RWPE2 (cell line): ENCODE results near the gene NOVA1.
"Not testable (repeated sequence)": the region's sequence is repeated elsewhere in the genome, so short reads cannot be mapped to it uniquely, and the experiment has no call there.

Source experiments
- ATAC-seq: fragments of 200-7000 bp; cut with Tn5 transposase; 3 replicates; pipeline ENCODE4 v1.9.1; 2021; ENCODE audit warnings: low read depth
- DNase-seq: peaks from one replicate; pipeline ENCODE4 v3.0.0-alpha.2; 2020; ENCODE audit warnings: low spot score
- H3K27ac ChIP-seq: fragments of 450-650 bp; 2 replicates; pipeline ENCODE4 v1.5.1; 2017; ENCODE audit warnings: mild to moderate bottlenecking; ENCODE audit not compliant: poor library complexity, severe bottlenecking
- H3K27me3 ChIP-seq: fragments of 250-450 bp; sonication (Bioruptor Pico); 2 replicates; pipeline ENCODE4 v1.5.1; 2021; ENCODE audit warnings: mild to moderate bottlenecking, moderate library complexity; ENCODE audit not compliant: insufficient read depth, poor library complexity, severe bottlenecking
- H3K36me3 ChIP-seq: fragments of 250-450 bp; sonication (Bioruptor Pico); 2 replicates; pipeline ENCODE4 v1.5.1; 2020; ENCODE audit warnings: low read depth, mild to moderate bottlenecking, moderate library complexity
- H3K4me1 ChIP-seq: fragments of 250-450 bp; sonication (Bioruptor Pico); 2 replicates; pipeline ENCODE4 v1.5.1; 2021; ENCODE audit warnings: mild to moderate bottlenecking, moderate library complexity; ENCODE audit not compliant: insufficient read depth, poor library complexity, severe bottlenecking
- H3K4me3 ChIP-seq: fragments of 250-450 bp; sonication (Bioruptor Pico); 2 replicates; pipeline ENCODE4 v1.5.1; 2021; ENCODE audit warnings: mild to moderate bottlenecking, moderate library complexity; ENCODE audit not compliant: severe bottlenecking
- H3K9me3 ChIP-seq: fragments of 250-450 bp; sonication (Bioruptor Pico); 2 replicates; pipeline ENCODE4 v1.5.1; 2021; ENCODE audit warnings: mild to moderate bottlenecking, moderate library complexity; ENCODE audit not compliant: severe bottlenecking
- CTCF ChIP-seq: fragments of 450-650 bp; IDR thresholded peaks from one replicate; pipeline ENCODE4 v1.5.1; 2017; ENCODE audit warnings: mild to moderate bottlenecking, moderate library complexity; ENCODE audit not compliant: poor library complexity, severe bottlenecking

Gene NOVA1, protein sequence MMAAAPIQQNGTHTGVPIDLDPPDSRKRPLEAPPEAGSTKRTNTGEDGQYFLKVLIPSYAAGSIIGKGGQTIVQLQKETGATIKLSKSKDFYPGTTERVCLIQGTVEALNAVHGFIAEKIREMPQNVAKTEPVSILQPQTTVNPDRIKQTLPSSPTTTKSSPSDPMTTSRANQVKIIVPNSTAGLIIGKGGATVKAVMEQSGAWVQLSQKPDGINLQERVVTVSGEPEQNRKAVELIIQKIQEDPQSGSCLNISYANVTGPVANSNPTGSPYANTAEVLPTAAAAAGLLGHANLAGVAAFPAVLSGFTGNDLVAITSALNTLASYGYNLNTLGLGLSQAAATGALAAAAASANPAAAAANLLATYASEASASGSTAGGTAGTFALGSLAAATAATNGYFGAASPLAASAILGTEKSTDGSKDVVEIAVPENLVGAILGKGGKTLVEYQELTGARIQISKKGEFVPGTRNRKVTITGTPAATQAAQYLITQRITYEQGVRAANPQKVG

GRCh38 chr14:26597589-26598080 lies at the start of gene NOVA1:
Gene NOVA1 (minus strand): TSS chr14:26598033. CDS start chr14:26597436, 597 bp downstream.
- peaks cover 86% of the 10 kb centered on the region for H3K27me3 ChIP-seq
- H3K4me1 ChIP-seq, result no peaks in the 10 kb centered on the region
- H3K27ac ChIP-seq, result no peak within 1 kb of the TSS
- H3K36me3 ChIP-seq, result no peaks in the 10 kb centered on the region
- no peak for TF ChIP-seq CTCF
- no peaks in the 10 kb centered on the region for H3K9me3 ChIP-seq
- H3K4me3 ChIP-seq, result peak within 1 kb of the TSS; percentile 18
- DNase-seq, result no peak
- ATAC-seq, result peak; percentile 76

DNA sequence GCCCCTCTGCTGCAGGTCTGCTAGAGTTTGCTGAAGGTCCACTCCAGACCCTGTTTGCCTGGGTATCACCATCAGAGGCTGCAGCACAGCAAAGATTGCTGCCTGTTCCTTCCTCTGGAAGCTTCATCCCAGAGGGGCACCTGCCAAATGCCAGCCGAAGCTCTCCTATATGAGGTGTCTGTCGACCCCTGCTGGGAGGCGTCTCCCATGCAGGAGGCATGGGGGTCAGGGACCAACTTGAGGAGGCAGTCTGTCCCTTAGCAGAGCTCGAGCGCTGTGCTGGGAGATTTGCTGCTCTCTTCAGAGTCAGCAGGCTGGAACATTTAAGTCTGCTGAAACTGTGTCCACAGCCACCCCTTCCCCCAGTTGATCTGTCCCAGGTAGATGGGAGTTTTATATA lies 47.2 kb upstream of the NOVA1 start:
- not testable (repeated sequence) for H3K9me3 ChIP-seq, H3K27me3 ChIP-seq, H3K4me1 ChIP-seq, H3K36me3 ChIP-seq, ATAC-seq, DNase-seq, H3K4me3 ChIP-seq, H3K27ac ChIP-seq

- H3K27me3 ChIP-seq, result peaks cover 3% of the 10 kb centered on the region
- no peak for DNase-seq
- no peak overlapping the region for H3K27ac ChIP-seq
- ATAC-seq, result no peak
- TF ChIP-seq CTCF, result no peak
- no peaks in the 10 kb centered on the region for H3K4me1 ChIP-seq
- H3K9me3 ChIP-seq, result peaks cover 6% of the 10 kb centered on the region
- H3K36me3 ChIP-seq, result no peaks in the 10 kb centered on the region
- no peak overlapping the region for H3K4me3 ChIP-seq
Observed at GRCh38 chr14:26636561-26636960, 38.7 kb upstream of the NOVA1 start.

GRCh38 chr14:26634946-26635345 lies 37.1 kb upstream of the NOVA1 start:
- not testable (repeated sequence) for H3K4me1 ChIP-seq, H3K27me3 ChIP-seq, H3K9me3 ChIP-seq, DNase-seq, H3K4me3 ChIP-seq, H3K36me3 ChIP-seq, ATAC-seq, H3K27ac ChIP-seq

- Histone ChIP-seq H3K4me3 (no peak overlapping the region), H3K36me3 (no peaks in the 10 kb centered on the region), H3K27ac (no peak overlapping the region), H3K27me3 (peaks cover 7% of the 10 kb centered on the region), H3K4me1 (no peaks in the 10 kb centered on the region), H3K9me3 (no peaks in the 10 kb centered on the region)
- ATAC-seq (no peak), DNase-seq (no peak)
- no peak for TF ChIP-seq CTCF
Observed at GRCh38 chr14:26626256-26626655, 28.4 kb upstream of the NOVA1 start.

DNA sequence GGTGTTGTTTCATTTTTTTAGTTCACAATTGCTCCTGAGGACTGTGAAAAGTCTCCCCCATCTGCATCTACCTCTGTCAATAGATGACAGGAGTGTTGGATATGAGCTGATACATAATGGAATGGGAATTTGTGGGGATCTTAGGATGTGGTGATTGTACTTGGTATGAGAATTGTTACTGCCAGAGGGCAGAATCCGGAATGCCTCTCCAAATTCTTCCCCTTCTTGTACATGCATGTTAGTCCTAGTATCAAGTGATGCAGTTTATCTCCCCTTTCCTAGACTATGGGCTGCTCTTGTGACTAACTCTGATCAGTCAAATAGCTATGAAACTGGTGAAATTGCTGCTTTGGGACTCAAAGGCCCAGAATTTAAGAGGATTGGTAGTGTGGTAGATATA lies 24.8 kb upstream of the NOVA1 start:
- H3K27me3 ChIP-seq, result peaks cover 7% of the 10 kb centered on the region
- DNase-seq (no peak), ATAC-seq (no peak)
- no peaks in the 10 kb centered on the region for H3K9me3 ChIP-seq
- H3K27ac ChIP-seq, result no peak overlapping the region
- H3K4me1 ChIP-seq, result no peaks in the 10 kb centered on the region
- H3K36me3 ChIP-seq, result no peaks in the 10 kb centered on the region
- no peak overlapping the region for H3K4me3 ChIP-seq
- TF ChIP-seq CTCF, result no peak
